Adrenal gland (tissue), 12 donors: ENCODE results near the gene SERPINA9. TPM values are rescaled to one million over a fixed set of nuclear protein-coding genes. Genes with fewer than 3 reads are reported as not detected.

Experiments
- DNase-seq, 7 donors: peaks; one replicate each; pipeline ENCODE4 v3.0.0-alpha.2; 2019 to 2020
- H3K27ac ChIP-seq, 5 donors: fragments of 200-600 bp; sonication (generic) in 4 of 5; 1 replicate in 3 of 5; 2 replicates in 2 of 5; pipeline versions ENCODE4 v1.5.1 to v1.8.0; 2016 to 2020; ENCODE audit warnings: mild to moderate bottlenecking in 1 of 5
- H3K27me3 ChIP-seq: fragments of 200-600 bp; 2 replicates; pipeline ENCODE4 v1.8.0; 2021
- H3K36me3 ChIP-seq, 2 donors: fragments of 200-600 bp; replicated peaks in 1 of 2; 1 replicate in 1 of 2; 2 replicates in 1 of 2; pipeline versions ENCODE4 v1.5.1 to v1.8.0; 2018 to 2022
- H3K4me1 ChIP-seq, 2 donors: fragments of 200-600 bp; replicated peaks in 1 of 2; 1 replicate in 1 of 2; 2 replicates in 1 of 2; pipeline versions ENCODE4 v1.5.1 to v1.8.0; 2018 to 2021
- H3K4me3 ChIP-seq, 4 donors: fragments of 200-600 bp; sonication (generic) in 3 of 4; one replicate each; pipeline ENCODE4 v1.5.1; 2016 to 2018
- H3K9me3 ChIP-seq, 3 donors: fragments of 200-600 bp; sonication (generic) in 1 of 3; replicated peaks in 1 of 3; 1 replicate in 2 of 3; 2 replicates in 1 of 3; pipeline versions ENCODE4 v1.5.1 to v1.8.0; 2016 to 2021
- POLR2A ChIP-seq, 2 donors: fragments of 450-650 bp; IDR thresholded peaks; one replicate each; pipeline ENCODE4 v1.6.1; 2017; ENCODE audit warnings: antibody characterized with exemption in 2 of 2, mild to moderate bottlenecking in 2 of 2, moderate library complexity in 1 of 2
- WGBS, 4 donors: extraction: QIAGEN DNeasy Blood & Tissue Kit in 2 of 4; methylation state at CpG; one replicate each; pipeline versions ENCODE4 v1.1.5 to v1.1.7; 2013 to 2017; 5-methylcytosine and 5-hydroxymethylcytosine counted together
- intact Hi-C, 2 donors: fragments of 100-400 bp; cut with DNase I; formaldehyde crosslinking; loops; one replicate each; pipeline versions ENCODE4 v1.14.1 to v1.15.0; 2022 to 2023
- polyA plus RNA-seq, 3 donors: library from polyadenylated mRNA; stranded (reverse); fragments of 200-250 nt in 2 of 3; fragments of 350-450 nt in 1 of 3; fragmentation: Illumina TruSeq in 1 of 3; extraction: RNeasy Lipid Tissue Mini Kit (QIAGEN cat#74804) in 1 of 3; gene quantifications; one replicate each; pipeline ENCODE4 v1.2.3, GENCODE V29; 2013 to 2014
- total RNA-seq, 9 donors: library from RNA; depleted of rRNA in 4 of 9; stranded (reverse); fragments of >200 nt in 4 of 9; fragments of 120-200 nt in 1 of 9; fragmentation: NEBNext Ultra II Directional in 1 of 9; extraction: Animal tissue kit (Norgen Biotek cat#: 25700) in 1 of 9; gene quantifications; one replicate each; pipeline versions ENCODE4 v1.1.0 to v1.2.4, GENCODE V29; 2013 to 2023
- TF ChIP-seq, protein P1 (sequence below), 6 experiments: fragments of 450-650 bp in 4 of 6; fragments of 200-600 bp in 2 of 6; sonication (generic) in 1 of 6; IDR thresholded peaks; 1 replicate in 5 of 6; 2 replicates in 1 of 6; pipeline versions ENCODE4 v1.5.1 to v1.8.0; 2016 to 2021; ENCODE audit warnings: antibody characterized with exemption in 6 of 6, mild to moderate bottlenecking in 2 of 6, moderate library complexity in 1 of 6
- donor health status: healthy with polysubstance abuse.
- donor health status: Bipolar disorder and iron deficiency.
- donor health status: DM: yes; HTN: yes; CAD: no.
- donor health status: DM: no; HTN: no; CAD: no.
- donor health status: DM: no; HTN: no; CAD: no.
- donor health status: DM: yes; HTN: yes; CAD: no.

SERPINA9 gene
- total and polyA plus RNA-seq, 12 donors, result not detected

DNA sequence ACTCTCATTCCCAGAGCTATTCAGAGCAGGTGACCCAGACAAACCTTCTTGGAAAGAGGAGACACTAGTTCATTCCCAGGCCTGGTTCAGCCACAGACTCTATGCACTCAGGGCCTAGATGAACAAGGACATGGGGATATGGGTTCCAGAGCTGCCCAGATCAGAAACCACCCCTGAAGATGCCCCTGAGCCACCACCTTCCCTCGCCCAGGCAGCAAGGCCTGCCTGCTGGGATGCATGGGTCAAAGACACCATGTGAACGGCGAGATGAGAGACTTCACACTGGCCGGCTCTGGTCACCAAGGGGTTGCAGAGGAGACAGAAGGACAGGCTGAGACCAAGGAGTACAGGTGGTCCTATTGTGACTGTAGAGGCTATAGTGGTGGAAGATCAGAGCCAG, 29.2 kb upstream of the SERPINA9 start:
- TF ChIP-seq, protein P1, sequence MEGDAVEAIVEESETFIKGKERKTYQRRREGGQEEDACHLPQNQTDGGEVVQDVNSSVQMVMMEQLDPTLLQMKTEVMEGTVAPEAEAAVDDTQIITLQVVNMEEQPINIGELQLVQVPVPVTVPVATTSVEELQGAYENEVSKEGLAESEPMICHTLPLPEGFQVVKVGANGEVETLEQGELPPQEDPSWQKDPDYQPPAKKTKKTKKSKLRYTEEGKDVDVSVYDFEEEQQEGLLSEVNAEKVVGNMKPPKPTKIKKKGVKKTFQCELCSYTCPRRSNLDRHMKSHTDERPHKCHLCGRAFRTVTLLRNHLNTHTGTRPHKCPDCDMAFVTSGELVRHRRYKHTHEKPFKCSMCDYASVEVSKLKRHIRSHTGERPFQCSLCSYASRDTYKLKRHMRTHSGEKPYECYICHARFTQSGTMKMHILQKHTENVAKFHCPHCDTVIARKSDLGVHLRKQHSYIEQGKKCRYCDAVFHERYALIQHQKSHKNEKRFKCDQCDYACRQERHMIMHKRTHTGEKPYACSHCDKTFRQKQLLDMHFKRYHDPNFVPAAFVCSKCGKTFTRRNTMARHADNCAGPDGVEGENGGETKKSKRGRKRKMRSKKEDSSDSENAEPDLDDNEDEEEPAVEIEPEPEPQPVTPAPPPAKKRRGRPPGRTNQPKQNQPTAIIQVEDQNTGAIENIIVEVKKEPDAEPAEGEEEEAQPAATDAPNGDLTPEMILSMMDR (IDR thresholded peaks at IDR 0.05), result no peak
- TF ChIP-seq POLR2A (IDR thresholded peaks at IDR 0.05), result no peak
- intact Hi-C loops, result no loop called here
- Histone ChIP-seq H3K27me3 (no peaks in the 10 kb centered on the region), H3K4me3 (no peak overlapping the region), H3K36me3 (no peaks in the 10 kb centered on the region), H3K27ac (no peak overlapping the region), H3K4me1 (no peaks in the 10 kb centered on the region), H3K9me3 (no peaks in the 10 kb centered on the region)
- peak in 1 of 7 donors; percentile 10 for DNase-seq
- WGBS, 4 donors, result 94 to 100% (median 98%) methylated on average over 3 to 4 of the region's 4 CpGs

DNA sequence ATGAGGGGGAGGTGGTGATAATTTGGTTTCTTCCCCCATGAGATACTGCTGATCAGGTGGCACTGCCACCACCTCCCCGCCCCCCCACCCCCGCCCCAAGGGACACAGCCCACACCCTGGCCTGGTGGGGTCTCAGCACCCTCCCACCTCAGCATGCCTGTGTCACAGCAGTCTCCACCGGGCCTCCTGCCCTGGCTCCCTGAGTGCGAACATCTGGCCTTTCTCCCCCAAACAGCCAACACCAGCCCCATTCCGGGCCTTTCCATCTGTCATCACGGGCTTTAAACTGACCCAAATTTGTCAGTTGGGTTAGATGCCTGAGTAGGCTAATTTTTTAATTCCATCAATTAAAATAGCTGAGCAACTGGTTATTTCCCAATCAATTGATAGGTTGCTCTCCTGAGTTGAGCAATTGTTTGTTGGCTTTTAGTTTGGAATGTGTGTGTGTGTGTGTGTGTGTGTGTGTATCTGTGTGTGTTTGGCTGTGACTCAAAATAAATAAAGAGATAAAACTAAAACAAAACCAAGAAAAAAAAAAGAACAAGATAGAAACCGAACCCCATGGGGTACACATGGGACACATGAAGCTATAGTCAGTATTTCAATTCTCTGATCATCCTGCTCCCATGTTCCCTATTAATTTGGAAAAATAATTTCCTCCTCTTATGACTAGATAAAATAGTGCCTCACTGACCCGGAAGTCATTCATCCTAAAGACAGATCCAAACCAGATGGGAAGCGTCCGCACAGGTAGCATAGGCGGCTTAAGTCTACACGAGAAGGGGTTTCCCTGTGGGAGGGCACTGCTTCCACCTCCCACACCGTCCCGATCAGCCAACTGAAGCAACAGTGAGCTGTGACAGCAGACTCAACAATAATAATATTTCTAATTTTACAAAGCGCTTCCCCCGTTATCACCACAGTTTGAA, 25.9 kb upstream of the SERPINA9 start:
- peak in 1 of 7 donors; percentile 9 for DNase-seq
- Histone ChIP-seq H3K4me1 (no peaks in the 10 kb centered on the region), H3K4me3 (no peak overlapping the region), H3K9me3 (no peaks in the 10 kb centered on the region), H3K27me3 (no peaks in the 10 kb centered on the region), H3K27ac (no peak overlapping the region), H3K36me3 (no peaks in the 10 kb centered on the region)
- intact Hi-C loops, result no loop called here
- no peak for TF ChIP-seq POLR2A (IDR thresholded peaks at IDR 0.05)
- TF ChIP-seq, protein P1 (IDR thresholded peaks at IDR 0.05), result no peak
- 74 to 85% (median 76%) methylated on average over 14 to 16 of the region's 16 CpGs for WGBS, 4 donors

DNA sequence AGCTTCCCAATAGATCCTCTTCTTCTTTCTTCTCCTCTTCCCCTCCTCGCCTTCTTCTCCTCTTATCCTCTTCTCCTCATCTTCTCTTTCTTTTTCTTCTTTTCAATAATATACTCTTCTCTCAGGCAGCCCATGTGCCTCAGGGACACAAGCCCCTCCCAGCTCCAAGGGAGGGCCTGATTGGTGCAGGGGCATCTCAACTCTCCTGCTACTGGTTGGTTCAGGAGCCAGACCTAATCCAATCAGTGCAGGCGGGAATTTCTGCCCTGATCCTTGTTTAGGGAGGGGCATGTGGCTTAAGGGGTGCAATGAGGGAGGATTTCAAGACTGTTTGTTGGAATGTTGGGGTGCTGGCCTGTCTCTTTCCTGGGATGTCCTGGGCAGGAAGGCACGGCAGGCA, 24.3 kb upstream of the SERPINA9 start:
- no peak overlapping the region for H3K4me3 ChIP-seq
- intact Hi-C loops, result no loop called here
- no peaks in the 10 kb centered on the region for H3K4me1 ChIP-seq
- no peaks in the 10 kb centered on the region for H3K36me3 ChIP-seq
- no peaks in the 10 kb centered on the region for H3K9me3 ChIP-seq
- H3K27ac ChIP-seq, result no peak overlapping the region
- DNase-seq, result no peak
- H3K27me3 ChIP-seq, result no peaks in the 10 kb centered on the region
- TF ChIP-seq POLR2A (IDR thresholded peaks at IDR 0.05), result no peak
- TF ChIP-seq, protein P1 (IDR thresholded peaks at IDR 0.05), result no peak
- WGBS, 4 donors, result 81 to 91% (median 83%) methylated on average over 3 of the region's 3 CpGs

DNA sequence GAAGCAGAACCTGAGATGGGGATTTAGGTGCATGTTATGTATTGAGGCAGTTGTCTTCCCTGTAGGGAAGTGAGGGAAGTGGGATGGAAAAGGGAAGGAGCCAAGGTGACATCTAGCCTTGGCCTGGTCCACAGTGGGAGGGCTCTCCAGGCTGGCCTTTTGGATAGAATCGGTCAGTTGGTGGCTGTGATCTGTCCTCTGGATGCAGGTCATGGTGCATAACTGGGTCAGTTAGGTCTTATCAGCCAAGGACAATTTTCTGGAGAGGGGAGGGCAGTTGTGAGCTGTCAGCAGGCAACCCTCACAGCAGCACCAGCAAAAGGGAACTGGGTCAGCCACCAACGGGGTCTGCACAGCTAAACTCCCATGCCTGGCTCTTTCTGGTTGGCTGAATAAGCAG, 23.7 kb upstream of the SERPINA9 start:
- Histone ChIP-seq H3K27ac (no peak overlapping the region), H3K27me3 (no peaks in the 10 kb centered on the region), H3K4me1 (no peaks in the 10 kb centered on the region), H3K4me3 (no peak overlapping the region), H3K36me3 (no peaks in the 10 kb centered on the region), H3K9me3 (no peaks in the 10 kb centered on the region)
- intact Hi-C loops, result no loop called here
- WGBS, 4 donors, result 33 to 60% (median 38%) methylated on average over 1 to 2 of the region's 2 CpGs
- no peak for TF ChIP-seq POLR2A (IDR thresholded peaks at IDR 0.05)
- TF ChIP-seq, protein P1 (IDR thresholded peaks at IDR 0.05), result no peak
- DNase-seq, result no peak
